ENCODE measurements around the gene UCN. TPM values are rescaled to one million over a fixed set of nuclear protein-coding genes. Genes with fewer than 3 reads are reported as not detected.

The UCN gene
- total and polyA plus RNA-seq, 2 of the 4 experiments (the other 2 are of a cell fraction): 0.22 TPM; not detected in 1

- in situ Hi-C loops (cut with MboI; ENCODE audit: low sequenced_read_pairs) (no loop called here), intact Hi-C loops (cut with micrococcal nuclease) (no loop called here)
- no peak within 1 kb of the TSS for H3K27ac ChIP-seq (ENCODE audit: insufficient read depth, low read length)
- TF ChIP-seq CEBPB (IDR thresholded peaks at IDR 0.05; ENCODE audit: low read depth, low read length) (no peak), RCOR1 (IDR thresholded peaks at IDR 0.05; ENCODE audit: insufficient replicate concordance, low read length) (no peak), MXI1 (IDR thresholded peaks at IDR 0.05; ENCODE audit: borderline replicate concordance, low read depth, low read length) (no peak), SMC3 (IDR thresholded peaks at IDR 0.05; ENCODE audit: low read depth, low read length) (no peak), CHD1 (IDR thresholded peaks at IDR 0.05; ENCODE audit: low read depth, low read length) (no peak), RAD21 (IDR thresholded peaks at IDR 0.05; ENCODE audit: low read length) (no peak), MAFK (IDR thresholded peaks at IDR 0.05; ENCODE audit: low read depth, low read length) (no peak), ELK1 (IDR thresholded peaks at IDR 0.05; ENCODE audit: borderline replicate concordance, low read depth, low read length) (no peak), NFE2L2 (IDR thresholded peaks at IDR 0.05; ENCODE audit: low read depth, low read length) (no peak), BHLHE40 (IDR thresholded peaks at IDR 0.05; ENCODE audit: low read depth, low read length) (no peak), CTCF (conservative IDR thresholded peaks at IDR 0.05; ENCODE audit: low read depth, low read length) (no peak), RFX5 (IDR thresholded peaks at IDR 0.05; ENCODE audit: low read depth, low read length) (no peak), FOS (IDR thresholded peaks at IDR 0.05; ENCODE audit: low read depth, low read length) (no peak), MAZ (IDR thresholded peaks at IDR 0.05; ENCODE audit: borderline replicate concordance, low read depth, low read length) (no peak), POLR2A (IDR thresholded peaks at IDR 0.05; ENCODE audit: low read depth, low read length) (no peak)
Measured at GRCh38 chr2:27275211-27276150, 32.8 kb downstream of the UCN start, which contains the start of gene DNAJC5G. Gene DNAJC5G (plus strand): TSS chr2:27275433. CDS start chr2:27276729, 1,296 bp downstream.

More at GRCh38 chr2:27275211-27276150, 32.8 kb downstream of the UCN start, which contains the start of gene DNAJC5G:
- H4K20me1 ChIP-seq (ENCODE audit: insufficient read depth, low read length): no peaks in the 10 kb centered on the region
- H3K4ac ChIP-seq (ENCODE audit: low read depth, low read length): no peak within 1 kb of the TSS
- no peak within 1 kb of the TSS for H2AFZ ChIP-seq (replicated peaks; ENCODE audit: low read length, poor library complexity)
- H3K56ac ChIP-seq (ENCODE audit: extremely low read depth, insufficient read depth, low read length): no peak within 1 kb of the TSS
- no peak within 1 kb of the TSS for H2BK5ac ChIP-seq (ENCODE audit: low read depth, low read length, poor library complexity, severe bottlenecking)
- no peaks in the 10 kb centered on the region for H3K79me1 ChIP-seq (ENCODE audit: low read depth in 1 of 2, low read length in 2 of 2)
- H3K4me2 ChIP-seq (ENCODE audit: low read depth, low read length): no peak within 1 kb of the TSS
- no peak within 1 kb of the TSS for H2AK9ac ChIP-seq (replicated peaks; ENCODE audit: low read depth, low read length, poor library complexity)
- DNase-seq (no peak), ATAC-seq (ENCODE audit: low read depth) (no peak)
- no peak within 1 kb of the TSS for H2BK15ac ChIP-seq (ENCODE audit: low read depth, low read length)
- ChIA-PET CTCF (no interaction called here), POLR2A (ENCODE audit: unreplicated experiment) (no interaction called here)
- no peak within 1 kb of the TSS for H3K23ac ChIP-seq (ENCODE audit: low read depth, low read length)
- no peak within 1 kb of the TSS for H4K5ac ChIP-seq (ENCODE audit: low read depth, low read length)
- WGBS, 2 experiments (ENCODE audit: extremely low coverage in 2 of 2, insufficient read length in 1 of 2): 88% methylated on average over 16 of the region's 39 CpGs; no CpG with 5 or more reads in 1 of the 2 experiments
- H2AK5ac ChIP-seq (ENCODE audit: low read depth, low read length): no peak within 1 kb of the TSS
- H3K4me1 ChIP-seq (ENCODE audit: control insufficient read depth, insufficient read depth, low read length): peaks cover 11% of the 10 kb centered on the region
- no peaks in the 10 kb centered on the region for H3K36me3 ChIP-seq (ENCODE audit: control insufficient read depth, insufficient read depth, low read length)
- H3K4me3 ChIP-seq (ENCODE audit: insufficient read depth, low read depth, low read length): no peak within 1 kb of the TSS
- no peak within 1 kb of the TSS for H2BK120ac ChIP-seq (ENCODE audit: low read depth, low read length)
- dilution Hi-C loops (cut with HindIII; ENCODE audit: low sequenced_read_pairs, unreplicated experiment): no loop called here
- H4K8ac ChIP-seq (ENCODE audit: low read depth in 2 of 2, low read length in 2 of 2): no peak within 1 kb of the TSS
- H3K18ac ChIP-seq (ENCODE audit: low read depth, low read length): no peak within 1 kb of the TSS
- H4K91ac ChIP-seq (ENCODE audit: insufficient read depth, low read depth, low read length): no peak within 1 kb of the TSS
- no peak within 1 kb of the TSS for H3K9ac ChIP-seq (ENCODE audit: low read depth, low read length)
- no peak within 1 kb of the TSS for H2BK20ac ChIP-seq (ENCODE audit: low read depth, low read length)
- H3K14ac ChIP-seq (replicated peaks; ENCODE audit: low read depth, low read length): no peak within 1 kb of the TSS
- H3K9me3 ChIP-seq (ENCODE audit: control insufficient read depth, insufficient read depth, low read length): no peaks in the 10 kb centered on the region
- H3K9me1 ChIP-seq (ENCODE audit: insufficient read depth, low read length): peaks cover 3% of the 10 kb centered on the region
- BruUV-seq (replicated peaks): no TSS peak
- peaks cover 30% of the 10 kb centered on the region for H3K27me3 ChIP-seq (ENCODE audit: control insufficient read depth, insufficient read depth, low read length)

Data from IMR-90 (cell line).